NT2/D1 (cell line): ENCODE measurements around the gene RBX1.

Experiments
- DNase-seq: peaks from one replicate; pipeline ENCODE4 v3.0.0-alpha.2; 2011; ENCODE audit warnings: low read depth, low spot score
- H3K27me3 ChIP-seq: 2 replicates; pipeline ENCODE4 v1.6.0; 2011; ENCODE audit warnings: mild to moderate bottlenecking; ENCODE audit not compliant: insufficient read length, insufficient read depth
- H3K36me3 ChIP-seq: 2 replicates; pipeline ENCODE4 v1.6.1; 2011; ENCODE audit warnings: mild to moderate bottlenecking, low read length, mixed read lengths; ENCODE audit not compliant: insufficient read depth, insufficient read length
- H3K4me1 ChIP-seq: 2 replicates; pipeline ENCODE4 v1.5.1; 2011; ENCODE audit not compliant: insufficient read depth, insufficient read length
- H3K4me3 ChIP-seq: 2 replicates; pipeline ENCODE4 v1.5.1; 2011; ENCODE audit warnings: low read depth; ENCODE audit not compliant: insufficient read length
- H3K9ac ChIP-seq: 2 replicates; pipeline ENCODE4 v1.6.0; 2011; ENCODE audit warnings: low read depth; ENCODE audit not compliant: insufficient read length
- H3K9me3 ChIP-seq: 2 replicates; pipeline ENCODE4 v1.5.1; 2011; ENCODE audit warnings: mild to moderate bottlenecking, low read length; ENCODE audit not compliant: insufficient read depth
- SUZ12 ChIP-seq: IDR thresholded peaks from 2 replicates; pipeline ENCODE4 v1.6.1; 2011; ENCODE audit not compliant: insufficient read length, insufficient read depth; ENCODE audit errors: extremely low read depth
- YY1 ChIP-seq: IDR thresholded peaks from 2 replicates; pipeline ENCODE4 v1.6.1; 2011; ENCODE audit not compliant: insufficient read length, insufficient read depth
- ZNF274 ChIP-seq: IDR thresholded peaks from 2 replicates; pipeline ENCODE4 v1.6.1; 2011; ENCODE audit warnings: mild to moderate bottlenecking, low read depth, low read length

The RBX1 gene

DNA sequence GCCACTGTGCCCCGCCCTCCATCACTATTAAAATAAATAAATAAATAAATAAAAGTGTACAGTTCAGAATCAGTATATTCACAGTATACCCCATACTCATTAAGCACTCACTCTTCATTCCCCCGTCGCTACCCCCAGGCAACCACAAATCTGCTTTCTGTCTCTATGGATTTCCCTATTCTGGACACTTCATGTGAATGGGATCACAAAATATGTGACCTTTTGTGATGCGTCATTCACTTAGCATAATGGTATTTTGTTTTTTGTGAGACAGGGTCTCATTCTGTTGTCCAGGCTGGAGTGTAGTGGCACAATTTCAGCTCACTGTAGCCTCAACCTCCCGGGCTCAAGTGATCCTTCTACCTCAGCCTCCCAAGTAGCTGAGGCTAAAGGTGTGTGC, 52.8 kb downstream of the RBX1 start:
- no peaks in the 10 kb centered on the region for H3K9me3 ChIP-seq
- H3K4me3 ChIP-seq, result no peak overlapping the region
- no peak overlapping the region for H3K9ac ChIP-seq
- H3K36me3 ChIP-seq, result no peaks in the 10 kb centered on the region
- TF ChIP-seq ZNF274 (no peak), YY1 (no peak), SUZ12 (no peak)
- H3K27me3 ChIP-seq, result no peaks in the 10 kb centered on the region
- peaks cover 2% of the 10 kb centered on the region for H3K4me1 ChIP-seq
- no peak for DNase-seq

- Histone ChIP-seq H3K4me1 (peaks cover 3% of the 10 kb centered on the region), H3K9ac (no peak overlapping the region), H3K9me3 (no peaks in the 10 kb centered on the region), H3K4me3 (no peak overlapping the region), H3K36me3 (no peaks in the 10 kb centered on the region), H3K27me3 (no peaks in the 10 kb centered on the region)
- no peak for DNase-seq
- no peak for TF ChIP-seq ZNF274
- no peak for TF ChIP-seq SUZ12
- no peak for TF ChIP-seq YY1
Observed at GRCh38 chr22:41009222-41009948, 58.2 kb downstream of the RBX1 start.

DNA sequence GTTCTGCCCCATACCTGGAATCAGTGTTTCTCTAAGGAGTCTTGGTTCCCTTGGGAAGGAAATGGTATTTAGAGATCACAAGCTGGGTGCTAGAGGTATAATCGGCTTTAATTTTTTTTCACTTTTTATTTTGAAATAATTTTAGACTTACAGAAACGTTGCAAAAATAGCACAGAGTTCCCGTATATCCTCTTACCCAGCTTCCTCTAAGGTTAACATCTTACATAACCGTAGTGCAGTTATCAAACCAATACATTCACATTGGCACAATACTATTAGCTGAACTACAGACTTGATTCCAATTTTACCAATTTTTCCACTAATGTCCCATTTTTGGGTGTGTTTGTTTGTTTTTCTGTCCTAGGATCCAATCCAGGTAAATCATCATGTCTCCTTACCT, 63.8 kb downstream of the RBX1 start:
- H3K4me1 ChIP-seq, result no peaks in the 10 kb centered on the region
- H3K9ac ChIP-seq, result no peak overlapping the region
- no peak for DNase-seq
- H3K27me3 ChIP-seq, result no peaks in the 10 kb centered on the region
- H3K36me3 ChIP-seq, result peaks cover 2% of the 10 kb centered on the region
- H3K4me3 ChIP-seq, result no peak overlapping the region
- TF ChIP-seq YY1 (no peak), SUZ12 (no peak), ZNF274 (no peak)
- no peaks in the 10 kb centered on the region for H3K9me3 ChIP-seq

DNA sequence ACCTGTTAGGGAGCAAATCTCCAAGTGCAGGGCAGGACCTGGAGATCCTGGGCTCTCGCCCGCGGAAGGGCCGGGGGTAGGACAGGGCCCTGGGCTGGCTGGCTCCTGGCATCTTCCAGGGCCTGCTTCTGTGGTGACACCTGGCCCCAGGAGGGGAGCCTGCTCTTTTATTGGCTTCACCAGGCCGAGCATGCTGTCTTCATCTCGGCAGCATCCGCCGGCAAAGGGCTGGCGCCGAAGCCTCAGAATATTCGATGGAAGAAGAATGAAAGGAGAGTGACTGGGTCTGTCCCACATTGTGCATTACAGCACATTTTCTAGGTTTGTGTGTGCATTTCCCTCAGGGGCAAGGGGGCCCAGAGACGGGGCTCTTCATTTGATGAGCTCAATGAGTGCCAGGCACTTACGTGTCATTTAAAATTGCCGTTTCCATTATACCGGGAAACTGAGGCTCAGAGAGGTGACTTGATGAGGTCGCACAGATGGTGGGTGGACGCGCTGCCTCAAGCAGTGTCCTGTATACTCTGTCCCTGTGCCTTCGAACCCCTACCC, 70.0 kb downstream of the RBX1 start:
- Histone ChIP-seq H3K4me3 (peak overlapping the region; percentile 58), H3K36me3 (peaks cover 2% of the 10 kb centered on the region), H3K9ac (peak overlapping the region; percentile 87), H3K27me3 (no peaks in the 10 kb centered on the region), H3K9me3 (no peaks in the 10 kb centered on the region), H3K4me1 (peaks cover 2% of the 10 kb centered on the region)
- TF ChIP-seq ZNF274 (no peak), SUZ12 (no peak), YY1 (no peak)
- no peak for DNase-seq

- H3K27me3 ChIP-seq, result no peaks in the 10 kb centered on the region
- no peak for DNase-seq
- peak overlapping the region; percentile 58 for H3K4me3 ChIP-seq
- H3K9ac ChIP-seq, result peak overlapping the region; percentile 87
- peaks cover 2% of the 10 kb centered on the region for H3K36me3 ChIP-seq
- TF ChIP-seq ZNF274 (no peak), YY1 (no peak), SUZ12 (no peak)
- no peaks in the 10 kb centered on the region for H3K9me3 ChIP-seq
- peaks cover 2% of the 10 kb centered on the region for H3K4me1 ChIP-seq
Observed at GRCh38 chr22:41021613-41022454, 70.7 kb downstream of the RBX1 start.

DNA sequence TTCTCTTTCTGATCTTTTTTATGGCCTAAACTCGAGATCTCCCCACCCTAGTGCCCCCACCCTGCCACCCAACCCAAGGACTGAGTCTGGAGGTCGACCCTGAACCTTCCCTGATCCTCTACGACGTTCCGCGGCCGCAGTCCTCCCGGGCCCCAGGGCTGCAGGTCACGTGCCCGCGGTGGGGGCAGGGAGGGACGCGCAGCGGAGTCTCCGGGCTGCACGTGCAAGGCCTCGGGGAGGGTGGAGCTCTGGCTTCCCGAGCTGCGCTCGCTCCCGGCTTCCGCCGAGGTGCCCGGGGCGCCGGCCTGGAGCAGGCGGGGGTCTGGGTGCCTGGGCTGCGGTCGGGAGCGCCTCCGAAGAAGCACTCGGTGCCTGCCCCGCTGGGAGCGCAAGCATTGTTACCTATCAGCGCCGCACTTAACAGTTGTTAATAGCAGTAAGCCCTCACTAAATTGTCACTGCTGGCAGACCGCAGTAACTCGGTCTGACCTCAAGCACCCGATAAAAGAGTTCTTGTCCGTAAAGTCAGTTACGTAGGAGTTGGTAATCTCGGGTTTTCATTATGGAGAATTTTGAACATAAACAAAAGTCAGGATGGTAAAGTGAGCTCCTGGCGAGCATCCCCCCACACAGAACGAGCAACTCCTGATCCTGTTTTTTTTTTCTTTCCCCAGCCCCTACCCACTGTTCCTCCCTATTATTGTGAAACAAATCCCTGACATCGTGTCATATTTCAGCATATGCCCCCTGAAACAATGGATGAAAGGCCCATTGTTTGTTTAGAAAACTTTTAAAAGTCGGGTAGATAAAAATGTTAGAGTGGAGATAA, 71.5 kb downstream of the RBX1 start:
- Histone ChIP-seq H3K36me3 (peaks cover 2% of the 10 kb centered on the region), H3K27me3 (no peaks in the 10 kb centered on the region), H3K4me3 (peak overlapping the region; percentile 58), H3K9ac (peak overlapping the region; percentile 87), H3K4me1 (peaks cover 2% of the 10 kb centered on the region), H3K9me3 (no peaks in the 10 kb centered on the region)
- peak; percentile 75 for DNase-seq
- TF ChIP-seq ZNF274 (no peak), YY1 (no peak), SUZ12 (no peak)
